ENCODE results near the gene OBSL1. TPM values are rescaled to one million over a fixed set of nuclear protein-coding genes. Genes with fewer than 3 reads are reported as not detected.

Gene OBSL1
- total and polyA plus RNA-seq, 4 donors = 14.2 to 35.3 (median 27.3) TPM

GRCh38 chr2:219578811-219579613, 7.7 kb upstream of the OBSL1 start:
- WGBS = 70% methylated on average over 8 of the region's 8 CpGs
- Histone ChIP-seq H3K9ac (ENCODE audit: low read depth in 1 of 2, low read length in 2 of 2) (no peak overlapping the region), H3K4me1 (ENCODE audit: control insufficient read depth in 4 of 4, insufficient read depth in 4 of 4, low read length in 3 of 4) (no peaks in the 10 kb centered on the region), H3K36me3 (ENCODE audit: control insufficient read depth in 4 of 4, insufficient read depth in 3 of 4, low read depth in 1 of 4, low read length in 3 of 4) (no peaks in the 10 kb centered on the region), H3K4me3 (ENCODE audit: low read depth in 1 of 3, low read length in 3 of 3) (no peak overlapping the region), H3K27me3 (ENCODE audit: control insufficient read depth in 4 of 4, insufficient read depth in 4 of 4, low read length in 3 of 4) (peaks cover 0 to 2% (median 0%) of the 10 kb centered on the region in 4 donors), H3K9me3 (ENCODE audit: control insufficient read depth in 4 of 4, low read length in 3 of 4) (no peaks in the 10 kb centered on the region), H3K27ac (ENCODE audit: low read depth in 1 of 2, low read length in 2 of 2) (no peak overlapping the region)
- DNase-seq (ENCODE audit: low spot score) = no peak
- TF ChIP-seq RXRA (IDR thresholded peaks at IDR 0.05) = no peak
- no peak for TF ChIP-seq EGR1 (IDR thresholded peaks at IDR 0.05; ENCODE audit: low read depth in 2 of 2)
- no peak for TF ChIP-seq HNF4A (conservative IDR thresholded peaks at IDR 0.05)
- no peak for TF ChIP-seq JUND (IDR thresholded peaks at IDR 0.05)
- no peak for TF ChIP-seq NR2F2 (IDR thresholded peaks at IDR 0.05)
- TF ChIP-seq TAF1 (conservative IDR thresholded peaks at IDR 0.05) = no peak
- no peak for TF ChIP-seq CTCF (IDR thresholded peaks at IDR 0.05; ENCODE audit: low read depth, low read length, missing input control)
- no peak for TF ChIP-seq FOXA2 (IDR thresholded peaks at IDR 0.05)
- no peak for TF ChIP-seq SP1 (IDR thresholded peaks at IDR 0.05)
- TF ChIP-seq GABPA (IDR thresholded peaks at IDR 0.05 in 1 of 2, conservative IDR thresholded peaks at IDR 0.05 in 1 of 2) = no peak
- TF ChIP-seq ATF3 (IDR thresholded peaks at IDR 0.05) = no peak
- TF ChIP-seq HNF4G (IDR thresholded peaks at IDR 0.05) = no peak
- TF ChIP-seq REST (IDR thresholded peaks at IDR 0.05) = no peak

- WGBS = 28% methylated on average over 15 of the region's 15 CpGs
- no peaks in the 10 kb centered on the region for H3K9me3 ChIP-seq (ENCODE audit: control insufficient read depth in 4 of 4, low read length in 3 of 4)
- H3K27me3 ChIP-seq (ENCODE audit: control insufficient read depth in 4 of 4, insufficient read depth in 4 of 4, low read length in 3 of 4) = peaks cover 0 to 2% (median 0%) of the 10 kb centered on the region in 4 donors
- H3K4me1 ChIP-seq (ENCODE audit: control insufficient read depth in 4 of 4, insufficient read depth in 4 of 4, low read length in 3 of 4) = peaks cover 0 to 4% (median 3%) of the 10 kb centered on the region in 4 donors
- H3K36me3 ChIP-seq (ENCODE audit: control insufficient read depth in 4 of 4, insufficient read depth in 3 of 4, low read depth in 1 of 4, low read length in 3 of 4) = no peaks in the 10 kb centered on the region
- H3K27ac ChIP-seq (ENCODE audit: low read depth in 1 of 2, low read length in 2 of 2) = no peak overlapping the region
- DNase-seq (ENCODE audit: low spot score) = no peak
- H3K9ac ChIP-seq (ENCODE audit: low read depth in 1 of 2, low read length in 2 of 2) = no peak overlapping the region
- H3K4me3 ChIP-seq (ENCODE audit: low read depth in 1 of 3, low read length in 3 of 3) = no peak overlapping the region
- no peak for TF ChIP-seq RXRA (IDR thresholded peaks at IDR 0.05)
- TF ChIP-seq YY1 (IDR thresholded peaks at IDR 0.05) = no peak
- TF ChIP-seq JUND (IDR thresholded peaks at IDR 0.05) = no peak
- no peak for TF ChIP-seq HNF4A (conservative IDR thresholded peaks at IDR 0.05)
- no peak for TF ChIP-seq RAD21 (IDR thresholded peaks at IDR 0.05)
- no peak for TF ChIP-seq CTCF (IDR thresholded peaks at IDR 0.05; ENCODE audit: low read depth, low read length, missing input control)
- TF ChIP-seq NR2F2 (IDR thresholded peaks at IDR 0.05) = no peak
- no peak for TF ChIP-seq ATF3 (IDR thresholded peaks at IDR 0.05)
- TF ChIP-seq MAX (IDR thresholded peaks at IDR 0.05) = no peak
- TF ChIP-seq FOXA1 (IDR thresholded peaks at IDR 0.05) = no peak
- no peak for TF ChIP-seq SP1 (IDR thresholded peaks at IDR 0.05)
- no peak for TF ChIP-seq TAF1 (conservative IDR thresholded peaks at IDR 0.05)
- no peak for TF ChIP-seq HNF4G (IDR thresholded peaks at IDR 0.05)
- TF ChIP-seq ZBTB33 (IDR thresholded peaks at IDR 0.05) = no peak
These were observed 5.4 kb upstream of the OBSL1 start for GRCh38 chr2:219576505-219577388.

Data from liver (tissue), 9 donors.